Stimulated activated CD8-positive, alpha-beta memory T cell treated with anti-CD3 and anti-CD28 coated beads, Interleukin-4, amount 100 ng/mL, for 48 hours (primary cell): ENCODE measurements around the gene KRT35.

Experiments used
- DNase-seq: peaks from one replicate; pipeline ENCODE4 v3.0.0-alpha.2; 2020

KRT35 gene

GRCh38 chr17:41511716-41512115, 30.8 kb upstream of the KRT35 start:
- DNase-seq: no peak

GRCh38 chr17:41511116-41511515, 30.2 kb upstream of the KRT35 start:
- DNase-seq: no peak

GRCh38 chr17:41510251-41511065, 29.5 kb upstream of the KRT35 start:
- DNase-seq: no peak

- DNase-seq: no peak
Observed at GRCh38 chr17:41507315-41507880, 26.4 kb upstream of the KRT35 start.

- no peak for DNase-seq
Observed at GRCh38 chr17:41505809-41506767, 25.1 kb upstream of the KRT35 start.

- no peak for DNase-seq
Observed at GRCh38 chr17:41505007-41505808, 24.3 kb upstream of the KRT35 start, which contains the start of gene KRT13. TSS of gene KRT13 (minus strand) at chr17:41505612. CDS start at chr17:41505550, 62 bp downstream.

GRCh38 chr17:41504246-41504977, 23.5 kb upstream of the KRT35 start:
- DNase-seq: no peak

GRCh38 chr17:41503202-41503601, 22.3 kb upstream of the KRT35 start:
- no peak for DNase-seq

GRCh38 chr17:41500131-41500911, 19.4 kb upstream of the KRT35 start:
- DNase-seq: no peak

GRCh38 chr17:41499714-41500113, 18.8 kb upstream of the KRT35 start:
- DNase-seq: no peak

- no peak for DNase-seq
Observed at GRCh38 chr17:41498276-41498675, 17.3 kb upstream of the KRT35 start.

GRCh38 chr17:41496803-41497484, 16.0 kb upstream of the KRT35 start:
- DNase-seq: peak; percentile 81

- no peak for DNase-seq
Observed at GRCh38 chr17:41494524-41494923, 13.6 kb upstream of the KRT35 start.

- no peak for DNase-seq
Observed at GRCh38 chr17:41492771-41493170, 11.8 kb upstream of the KRT35 start.

- no peak for DNase-seq
Observed at GRCh38 chr17:41492351-41492750, 11.4 kb upstream of the KRT35 start.

GRCh38 chr17:41491476-41491875, 10.5 kb upstream of the KRT35 start:
- no peak for DNase-seq

- DNase-seq: no peak
Observed at GRCh38 chr17:41490000-41490990, 9.3 kb upstream of the KRT35 start.

- no peak for DNase-seq
Observed at GRCh38 chr17:41489531-41489930, 8.6 kb upstream of the KRT35 start, which contains the start of gene KRT36. TSS of gene KRT36 (minus strand) at chr17:41489910. CDS start at chr17:41489864, 46 bp downstream.
